Gastroesophageal sphincter (tissue), 4 donors: ENCODE results near the gene RBM24. TPM values are rescaled to one million over a fixed set of nuclear protein-coding genes. Genes with fewer than 3 reads are reported as not detected.

Experiments used
- ATAC-seq: fragments of 150-250 bp; one replicate; pipeline ENCODE4 v1.9.1; 2016; ENCODE audit warnings: mild to moderate bottlenecking, moderate library complexity
- H3K27ac ChIP-seq, 4 donors: fragments of 200-600 bp; sonication (generic) in 3 of 4; 1 replicate in 3 of 4; 2 replicates in 1 of 4; pipeline ENCODE4 v1.5.1; 2016 to 2019
- H3K27me3 ChIP-seq: fragments of 200-600 bp; sonication (generic); one replicate; pipeline ENCODE4 v1.5.1; 2019
- H3K36me3 ChIP-seq, 2 donors: fragments of 200-600 bp; sonication (generic); one replicate each; pipeline ENCODE4 v1.5.1; 2019; ENCODE audit warnings: control low read depth in 1 of 2
- H3K4me1 ChIP-seq, 3 donors: fragments of 200-600 bp; sonication (generic); 1 replicate in 2 of 3; 2 replicates in 1 of 3; pipeline ENCODE4 v1.5.1; 2016 to 2019; ENCODE audit warnings: control low read depth in 2 of 3
- H3K4me3 ChIP-seq, 2 donors: fragments of 200-600 bp; sonication (generic); one replicate each; pipeline ENCODE4 v1.5.1; 2019; ENCODE audit warnings: mild to moderate bottlenecking in 1 of 2, moderate library complexity in 1 of 2
- H3K9me3 ChIP-seq, 3 donors: fragments of 200-600 bp; sonication (generic); one replicate each; pipeline ENCODE4 v1.5.1; 2017 to 2019; ENCODE audit warnings: control low read depth in 2 of 3
- EP300 ChIP-seq: sonication (generic); formaldehyde crosslinking; IDR thresholded peaks from one replicate; pipeline ENCODE4 v1.6.1; 2017; ENCODE audit warnings: antibody characterized with exemption, mild to moderate bottlenecking
- POLR2A ChIP-seq, 2 donors: fragments of 450-650 bp; IDR thresholded peaks; one replicate each; pipeline ENCODE4 v1.6.1; 2017; ENCODE audit warnings: antibody characterized with exemption in 2 of 2, mild to moderate bottlenecking in 2 of 2, moderate library complexity in 1 of 2
- POLR2AphosphoS5 ChIP-seq: sonication (generic); formaldehyde crosslinking; IDR thresholded peaks from one replicate; pipeline ENCODE4 v1.6.1; 2017; ENCODE audit warnings: antibody characterized with exemption
- WGBS, 2 donors: methylation state at CpG; one replicate each; pipeline ENCODE4 v1.1.5; 2018; ENCODE audit warnings: low coverage in 1 of 2; 5-methylcytosine and 5-hydroxymethylcytosine counted together
- total RNA-seq, 4 donors: library from RNA; depleted of rRNA; stranded (reverse); fragments of >200 nt; gene quantifications; one replicate each; pipeline ENCODE4 v1.1.0, GENCODE V29; 2016
- TF ChIP-seq, protein P1 (sequence below), 4 experiments: fragments of 200-600 bp in 2 of 4; fragments of 450-650 bp in 2 of 4; sonication (generic) in 1 of 4; IDR thresholded peaks; one replicate each; pipeline ENCODE4 v1.5.1; 2017 to 2019; ENCODE audit warnings: antibody characterized with exemption in 4 of 4, mild to moderate bottlenecking in 2 of 4, moderate library complexity in 2 of 4

RBM24 gene
- total RNA-seq, 4 donors from 2014 or later = 4.7 to 32.0 (median 23.5) TPM

- H3K27me3 ChIP-seq = no peaks in the 10 kb centered on the region
- H3K36me3 ChIP-seq = peaks cover 0 to 14% of the 10 kb centered on the region in 2 donors
- no peak overlapping the region for H3K4me3 ChIP-seq
- H3K9me3 ChIP-seq = no peaks in the 10 kb centered on the region
- ATAC-seq = no peak
- peaks cover 0 to 14% (median 0%) of the 10 kb centered on the region in 3 donors for H3K4me1 ChIP-seq
- peak overlapping the region; percentile 23 to 44 (median 26) for H3K27ac ChIP-seq
- WGBS, 2 donors = 48 to 62% methylated on average over 3 of the region's 3 CpGs
- TF ChIP-seq POLR2AphosphoS5 (no peak), POLR2A (IDR thresholded peaks at IDR 0.05) (no peak), EP300 (no peak)
- TF ChIP-seq, protein P1, sequence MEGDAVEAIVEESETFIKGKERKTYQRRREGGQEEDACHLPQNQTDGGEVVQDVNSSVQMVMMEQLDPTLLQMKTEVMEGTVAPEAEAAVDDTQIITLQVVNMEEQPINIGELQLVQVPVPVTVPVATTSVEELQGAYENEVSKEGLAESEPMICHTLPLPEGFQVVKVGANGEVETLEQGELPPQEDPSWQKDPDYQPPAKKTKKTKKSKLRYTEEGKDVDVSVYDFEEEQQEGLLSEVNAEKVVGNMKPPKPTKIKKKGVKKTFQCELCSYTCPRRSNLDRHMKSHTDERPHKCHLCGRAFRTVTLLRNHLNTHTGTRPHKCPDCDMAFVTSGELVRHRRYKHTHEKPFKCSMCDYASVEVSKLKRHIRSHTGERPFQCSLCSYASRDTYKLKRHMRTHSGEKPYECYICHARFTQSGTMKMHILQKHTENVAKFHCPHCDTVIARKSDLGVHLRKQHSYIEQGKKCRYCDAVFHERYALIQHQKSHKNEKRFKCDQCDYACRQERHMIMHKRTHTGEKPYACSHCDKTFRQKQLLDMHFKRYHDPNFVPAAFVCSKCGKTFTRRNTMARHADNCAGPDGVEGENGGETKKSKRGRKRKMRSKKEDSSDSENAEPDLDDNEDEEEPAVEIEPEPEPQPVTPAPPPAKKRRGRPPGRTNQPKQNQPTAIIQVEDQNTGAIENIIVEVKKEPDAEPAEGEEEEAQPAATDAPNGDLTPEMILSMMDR (IDR thresholded peaks at IDR 0.05) = no peak
Measured at GRCh38 chr6:17297271-17298080, 16.3 kb downstream of the RBM24 start.

DNA sequence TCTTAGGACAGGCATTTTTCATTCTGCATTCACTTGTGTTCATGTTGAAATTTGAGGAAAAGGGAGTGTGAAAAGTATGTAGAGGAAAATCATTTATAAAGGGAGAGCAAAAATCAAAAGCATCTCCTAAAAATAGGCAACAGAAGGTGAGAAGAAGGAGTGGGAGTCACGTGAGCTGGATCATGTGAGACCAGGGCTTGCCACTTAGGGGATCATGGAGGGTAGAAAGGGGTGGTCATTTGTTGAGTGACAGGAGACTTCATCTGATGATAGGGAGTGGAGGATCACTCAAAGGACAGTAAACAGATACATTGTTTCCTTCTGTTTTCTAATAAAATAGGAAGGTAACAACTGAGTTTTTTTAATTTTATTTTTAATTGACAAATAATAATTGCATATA is 17.1 kb downstream of the RBM24 start:
- H3K36me3 ChIP-seq = peaks cover 0 to 10% of the 10 kb centered on the region in 2 donors
- no peaks in the 10 kb centered on the region for H3K9me3 ChIP-seq
- H3K27ac ChIP-seq = no peak overlapping the region
- ATAC-seq = no peak
- H3K4me1 ChIP-seq = peaks cover 0 to 14% (median 0%) of the 10 kb centered on the region in 3 donors
- TF ChIP-seq POLR2AphosphoS5 (no peak), POLR2A (IDR thresholded peaks at IDR 0.05) (no peak), EP300 (no peak)
- TF ChIP-seq, protein P1 (IDR thresholded peaks at IDR 0.05) = no peak
- 50 to 55% methylated on average over 1 of the region's 1 CpG for WGBS, 2 donors
- H3K4me3 ChIP-seq = no peak overlapping the region
- no peaks in the 10 kb centered on the region for H3K27me3 ChIP-seq

GRCh38 chr6:17299222-17299621 is 18.1 kb downstream of the RBM24 start:
- no peak for ATAC-seq
- Histone ChIP-seq H3K4me1 (peaks cover 0 to 14% (median 0%) of the 10 kb centered on the region in 3 donors), H3K36me3 (peaks cover 0 to 4% of the 10 kb centered on the region in 2 donors), H3K9me3 (no peaks in the 10 kb centered on the region), H3K4me3 (no peak overlapping the region), H3K27ac (no peak overlapping the region), H3K27me3 (no peaks in the 10 kb centered on the region)
- WGBS, 2 donors = 83 to 100% methylated on average over 1 of the region's 2 CpGs
- TF ChIP-seq EP300 = no peak
- no peak for TF ChIP-seq POLR2A (IDR thresholded peaks at IDR 0.05)
- TF ChIP-seq, protein P1 (IDR thresholded peaks at IDR 0.05) = no peak
- TF ChIP-seq POLR2AphosphoS5 = no peak

DNA sequence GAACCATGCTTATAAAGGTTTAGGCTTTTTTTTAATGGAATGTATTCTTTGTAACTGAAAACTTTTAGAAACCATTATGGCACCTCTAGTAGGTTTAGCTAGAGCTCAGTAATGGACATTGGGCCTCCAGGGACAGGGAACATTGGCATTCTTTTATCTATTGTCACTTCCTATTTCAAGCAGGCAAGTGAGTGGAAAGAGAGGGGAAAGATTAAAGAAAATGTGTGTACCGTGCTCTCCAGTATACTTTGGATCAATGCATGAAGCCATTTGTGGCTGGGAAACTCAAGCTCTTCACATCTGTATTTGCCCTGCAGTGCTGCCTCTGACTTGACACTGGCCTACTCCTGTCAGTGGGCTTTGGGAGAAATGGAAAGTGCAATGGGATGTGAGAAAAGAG is 18.6 kb downstream of the RBM24 start:
- Histone ChIP-seq H3K27ac (no peak overlapping the region), H3K27me3 (no peaks in the 10 kb centered on the region), H3K9me3 (no peaks in the 10 kb centered on the region), H3K4me1 (peaks cover 0 to 14% (median 0%) of the 10 kb centered on the region in 3 donors), H3K4me3 (no peak overlapping the region), H3K36me3 (no peaks in the 10 kb centered on the region)
- TF ChIP-seq POLR2A (IDR thresholded peaks at IDR 0.05) (no peak), POLR2AphosphoS5 (no peak), EP300 (no peak)
- TF ChIP-seq, protein P1 (IDR thresholded peaks at IDR 0.05) = no peak
- WGBS, 2 donors = 86% methylated on average over 1 of the region's 1 CpG; no CpG with 5 or more reads in 1 of the 2 donors
- no peak for ATAC-seq

DNA sequence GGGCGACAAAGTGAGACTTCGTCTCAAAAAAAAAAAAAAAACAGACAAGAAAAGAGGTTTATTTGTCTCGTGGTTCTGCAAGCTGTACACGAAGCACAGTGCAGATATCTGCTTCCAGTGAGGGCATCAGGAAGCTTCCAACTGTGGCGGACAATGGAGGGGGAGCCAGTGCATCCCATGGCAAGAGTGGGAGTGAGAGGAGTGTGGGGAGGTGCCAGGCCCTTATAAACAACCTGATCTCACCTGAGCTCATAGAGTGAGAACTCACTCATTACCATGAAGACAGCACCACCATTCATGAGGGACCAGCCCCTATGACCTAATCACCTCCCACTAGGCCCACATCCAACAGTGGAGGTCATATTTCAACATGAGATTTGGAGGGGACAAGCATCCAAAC is 19.5 kb downstream of the RBM24 start:
- TF ChIP-seq, protein P1 (IDR thresholded peaks at IDR 0.05) = no peak
- no peak for TF ChIP-seq EP300
- TF ChIP-seq POLR2AphosphoS5 = no peak
- no peak for TF ChIP-seq POLR2A (IDR thresholded peaks at IDR 0.05)
- H3K27ac ChIP-seq = no peak overlapping the region
- no peaks in the 10 kb centered on the region for H3K9me3 ChIP-seq
- H3K27me3 ChIP-seq = no peaks in the 10 kb centered on the region
- peaks cover 0 to 14% (median 0%) of the 10 kb centered on the region in 3 donors for H3K4me1 ChIP-seq
- no peaks in the 10 kb centered on the region for H3K36me3 ChIP-seq
- WGBS, 2 donors = 83% methylated on average over 3 of the region's 5 CpGs; no CpG with 5 or more reads in 1 of the 2 donors
- no peak overlapping the region for H3K4me3 ChIP-seq
- ATAC-seq = no peak
